GM12878 (cell line): ENCODE results near the gene ALPK1. TPM values are rescaled to one million over a fixed set of nuclear protein-coding genes. Genes with fewer than 3 reads are reported as not detected.
A peak's percentile ranks its signal among the peaks of the same experiment; 100 is the strongest.

Experiments
- BCL3 ChIP-seq: IDR thresholded peaks from 2 replicates; pipeline ENCODE4 v1.6.1; 2011; ENCODE audit warnings: borderline replicate concordance, low read depth, mild to moderate bottlenecking, moderate library complexity, low read length; ENCODE audit not compliant: insufficient read depth, poor library complexity, severe bottlenecking
- CBX5 ChIP-seq: sonication (generic); IDR thresholded peaks from 2 replicates; pipeline ENCODE4 v1.6.1; 2016; ENCODE audit warnings: low read depth, moderate library complexity, mild to moderate bottlenecking, inconsistent platforms
- DPF2 ChIP-seq: fragments of 450-650 bp; IDR thresholded peaks from 2 replicates; pipeline ENCODE4 v1.6.1; 2017; ENCODE audit warnings: mild to moderate bottlenecking
- FOS ChIP-seq: IDR thresholded peaks from 3 replicates; pipeline ENCODE4 v1.6.1; 2011; ENCODE audit warnings: borderline replicate concordance; ENCODE audit not compliant: insufficient read length; ENCODE audit errors: extremely low read depth
- FOXK2 ChIP-seq: fragments of 450-650 bp; IDR thresholded peaks from 2 replicates; pipeline ENCODE4 v1.6.1; 2017; ENCODE audit warnings: mild to moderate bottlenecking, moderate library complexity
- FOXM1 ChIP-seq: IDR thresholded peaks from 2 replicates; pipeline ENCODE4 v1.6.1; 2012; ENCODE audit warnings: low read depth, mild to moderate bottlenecking, inconsistent platforms, low read length, moderate library complexity
- HCFC1 ChIP-seq: fragments of 150-350 bp; IDR thresholded peaks from 2 replicates; pipeline ENCODE4 v1.6.1; 2014; ENCODE audit warnings: low read length
- MEF2A ChIP-seq: IDR thresholded peaks from 2 replicates; pipeline ENCODE4 v1.6.1; 2011; ENCODE audit warnings: low read depth, mild to moderate bottlenecking, low read length, moderate library complexity; ENCODE audit not compliant: insufficient read depth
- MXI1 ChIP-seq: fragments of 150-350 bp; IDR thresholded peaks from 2 replicates; pipeline ENCODE4 v1.6.1; 2011; ENCODE audit warnings: low read depth, mild to moderate bottlenecking, inconsistent platforms, low read length, improper control_type of control experiment
- NR2F1 ChIP-seq: fragments of 450-650 bp; conservative IDR thresholded peaks from 2 replicates; pipeline ENCODE4 v1.6.1; 2017; ENCODE audit warnings: mild to moderate bottlenecking
- NRF1 ChIP-seq: conservative IDR thresholded peaks from 2 replicates; pipeline ENCODE4 v1.6.1; 2011; ENCODE audit warnings: mild to moderate bottlenecking, low read depth, low read length, improper control_type of control experiment
- PAX5 ChIP-seq: IDR thresholded peaks from 2 replicates; pipeline ENCODE4 v1.6.1; 2011; ENCODE audit warnings: low read depth, low read length, borderline replicate concordance
- POLR2AphosphoS2 ChIP-seq: IDR thresholded peaks from 2 replicates; pipeline ENCODE4 v1.6.1; 2011; ENCODE audit warnings: low read depth, mild to moderate bottlenecking, low read length, improper control_type of control experiment, moderate library complexity
- RAD21 ChIP-seq: IDR thresholded peaks from 2 replicates; pipeline ENCODE4 v1.6.1; 2011; ENCODE audit warnings: mild to moderate bottlenecking, low read depth, low read length, moderate library complexity; ENCODE audit not compliant: insufficient read depth
- SP1 ChIP-seq: IDR thresholded peaks from one replicate; pipeline ENCODE4 v1.6.1; 2011; ENCODE audit warnings: low read depth, low read length
- TCF3 ChIP-seq: IDR thresholded peaks from 2 replicates; pipeline ENCODE4 v1.6.1; 2012; ENCODE audit warnings: low read depth, mild to moderate bottlenecking, low read length, borderline replicate concordance; ENCODE audit not compliant: insufficient read depth
- TCF7 ChIP-seq: IDR thresholded peaks from 2 replicates; pipeline ENCODE4 v1.6.1; 2014; ENCODE audit warnings: antibody characterized with exemption, borderline replicate concordance
- ZNF217 ChIP-seq: fragments of 450-650 bp; IDR thresholded peaks from 2 replicates; pipeline ENCODE4 v1.6.1; 2017; ENCODE audit warnings: antibody characterized with exemption, mild to moderate bottlenecking
- polyA plus RNA-seq, 11 experiments: library from polyadenylated mRNA; depleted of rRNA in 4 of 11; unstranded in 6 of 11; stranded (reverse) in 5 of 11; fragments of >200 nt; fragmentation: Nextera tagmentation in 4 of 11; fragmentation: Illumina TruSeq in 1 of 11; extraction: Ambion mirVana in 4 of 11; extraction: Trizol in 1 of 11; gene quantifications; 1 replicate in 1 of 11; 2 replicates in 10 of 11; pipeline versions ENCODE4 v1.2.1 to v1.2.3, GENCODE V29; 2011 to 2016; ENCODE audit warnings: inconsistent platforms in 2 of 11, missing spikeins in 2 of 11, low read depth in 1 of 11
- total RNA-seq, 4 experiments: library from RNA; depleted of rRNA in 3 of 4; stranded (reverse); fragments of >200 nt in 3 of 4; fragmentation: Illumina TruSeq in 1 of 4; extraction: Trizol in 1 of 4; gene quantifications; 2 replicates each; pipeline versions ENCODE4 v1.2.1 to v1.2.3, GENCODE V29; 2013 to 2021
- TF ChIP-seq, protein P1 (sequence below): IDR thresholded peaks from 2 replicates; pipeline ENCODE4 v1.6.1; 2012; ENCODE audit warnings: low read length, inconsistent platforms
- TF ChIP-seq, protein P2 (sequence below), 3 experiments: IDR thresholded peaks in 2 of 3; conservative IDR thresholded peaks in 1 of 3; 2 replicates each; pipeline ENCODE4 v1.5.1; 2011; ENCODE audit warnings: low read depth in 3 of 3, low read length in 3 of 3, mild to moderate bottlenecking in 3 of 3, control low read depth in 2 of 3, moderate library complexity in 2 of 3, inconsistent platforms in 1 of 3, mixed read lengths in 1 of 3; ENCODE audit not compliant: control insufficient read depth in 2 of 3, insufficient read depth in 1 of 3; ENCODE audit errors: extremely low read depth in 1 of 3
- TF ChIP-seq, protein P3 (sequence below): IDR thresholded peaks from 2 replicates; pipeline ENCODE4 v1.6.1; 2012; ENCODE audit warnings: low read depth, low read length, improper control_type of control experiment
- TF ChIP-seq, protein P4 (sequence below): fragments of 450-650 bp; IDR thresholded peaks from 2 replicates; pipeline ENCODE4 v1.6.1; 2018; ENCODE audit warnings: mild to moderate bottlenecking, low read depth, moderate library complexity; ENCODE audit not compliant: partially characterized antibody

The ALPK1 gene
- total and polyA plus RNA-seq, 10 of the 15 experiments (the other 5 are each of a cell fraction or from before 2014, with no cell fraction given): 8.5 to 32.3 (median 22.6) TPM

DNA sequence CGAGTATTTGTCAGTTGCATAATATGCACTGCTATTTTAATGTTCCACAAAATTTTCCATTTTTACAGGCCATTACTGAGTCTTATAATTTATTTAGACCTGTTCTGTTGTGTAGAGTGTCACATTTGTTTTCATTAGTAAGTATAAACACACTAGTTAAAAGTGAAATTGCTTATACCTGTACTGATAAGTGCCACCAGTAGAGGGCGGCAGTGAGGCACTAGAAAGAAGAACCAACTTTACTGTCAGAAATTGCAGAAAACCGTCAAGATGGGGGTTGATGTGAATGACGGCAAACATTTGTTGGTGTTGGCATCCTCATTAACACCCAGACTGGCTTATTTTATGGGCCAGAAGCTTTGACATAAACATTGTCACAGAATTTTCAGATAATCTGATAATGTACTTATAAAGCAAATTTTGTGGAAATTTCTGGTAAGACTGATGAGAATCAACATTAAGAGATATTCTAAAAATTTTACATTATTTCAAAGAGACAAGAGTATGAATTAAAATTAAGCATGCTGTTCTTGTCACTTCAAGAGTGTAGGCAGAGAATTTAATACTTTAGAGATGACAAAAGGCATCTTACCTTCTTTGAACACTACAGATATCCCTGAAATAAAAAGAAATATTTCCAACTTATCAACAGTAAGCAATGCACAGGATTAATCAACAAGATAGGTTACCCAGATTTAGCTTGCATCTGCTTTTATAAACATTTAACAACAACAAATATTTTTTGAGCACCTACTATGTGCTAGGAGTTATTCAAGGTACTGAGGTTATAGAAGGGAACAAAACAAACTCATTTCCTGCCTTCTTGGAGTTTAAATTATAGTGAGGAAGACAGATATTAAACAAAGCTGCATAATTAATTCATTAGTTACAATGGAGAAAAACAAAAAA is 24.9 kb downstream of the ALPK1 start (continued):
- TF ChIP-seq, protein P1, sequence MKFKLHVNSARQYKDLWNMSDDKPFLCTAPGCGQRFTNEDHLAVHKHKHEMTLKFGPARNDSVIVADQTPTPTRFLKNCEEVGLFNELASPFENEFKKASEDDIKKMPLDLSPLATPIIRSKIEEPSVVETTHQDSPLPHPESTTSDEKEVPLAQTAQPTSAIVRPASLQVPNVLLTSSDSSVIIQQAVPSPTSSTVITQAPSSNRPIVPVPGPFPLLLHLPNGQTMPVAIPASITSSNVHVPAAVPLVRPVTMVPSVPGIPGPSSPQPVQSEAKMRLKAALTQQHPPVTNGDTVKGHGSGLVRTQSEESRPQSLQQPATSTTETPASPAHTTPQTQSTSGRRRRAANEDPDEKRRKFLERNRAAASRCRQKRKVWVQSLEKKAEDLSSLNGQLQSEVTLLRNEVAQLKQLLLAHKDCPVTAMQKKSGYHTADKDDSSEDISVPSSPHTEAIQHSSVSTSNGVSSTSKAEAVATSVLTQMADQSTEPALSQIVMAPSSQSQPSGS: no peak
- TF ChIP-seq POLR2AphosphoS2: no peak
- peak; percentile 80 for TF ChIP-seq RAD21
- no peak for TF ChIP-seq MXI1
- no peak for TF ChIP-seq NR2F1
- TF ChIP-seq, protein P2, sequence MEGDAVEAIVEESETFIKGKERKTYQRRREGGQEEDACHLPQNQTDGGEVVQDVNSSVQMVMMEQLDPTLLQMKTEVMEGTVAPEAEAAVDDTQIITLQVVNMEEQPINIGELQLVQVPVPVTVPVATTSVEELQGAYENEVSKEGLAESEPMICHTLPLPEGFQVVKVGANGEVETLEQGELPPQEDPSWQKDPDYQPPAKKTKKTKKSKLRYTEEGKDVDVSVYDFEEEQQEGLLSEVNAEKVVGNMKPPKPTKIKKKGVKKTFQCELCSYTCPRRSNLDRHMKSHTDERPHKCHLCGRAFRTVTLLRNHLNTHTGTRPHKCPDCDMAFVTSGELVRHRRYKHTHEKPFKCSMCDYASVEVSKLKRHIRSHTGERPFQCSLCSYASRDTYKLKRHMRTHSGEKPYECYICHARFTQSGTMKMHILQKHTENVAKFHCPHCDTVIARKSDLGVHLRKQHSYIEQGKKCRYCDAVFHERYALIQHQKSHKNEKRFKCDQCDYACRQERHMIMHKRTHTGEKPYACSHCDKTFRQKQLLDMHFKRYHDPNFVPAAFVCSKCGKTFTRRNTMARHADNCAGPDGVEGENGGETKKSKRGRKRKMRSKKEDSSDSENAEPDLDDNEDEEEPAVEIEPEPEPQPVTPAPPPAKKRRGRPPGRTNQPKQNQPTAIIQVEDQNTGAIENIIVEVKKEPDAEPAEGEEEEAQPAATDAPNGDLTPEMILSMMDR (IDR thresholded peaks at IDR 0.05 in 2 of 3, conservative IDR thresholded peaks at IDR 0.05 in 1 of 3; ENCODE audit: control insufficient read depth in 2 of 3, extremely low read depth in 1 of 3, insufficient read depth in 1 of 3, low read depth in 3 of 3, low read length in 3 of 3): peak; percentile 76 to 87 (median 77)
- TF ChIP-seq PAX5: no peak
- TF ChIP-seq, protein P3, sequence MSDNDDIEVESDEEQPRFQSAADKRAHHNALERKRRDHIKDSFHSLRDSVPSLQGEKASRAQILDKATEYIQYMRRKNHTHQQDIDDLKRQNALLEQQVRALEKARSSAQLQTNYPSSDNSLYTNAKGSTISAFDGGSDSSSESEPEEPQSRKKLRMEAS: no peak
- TF ChIP-seq, protein P4, sequence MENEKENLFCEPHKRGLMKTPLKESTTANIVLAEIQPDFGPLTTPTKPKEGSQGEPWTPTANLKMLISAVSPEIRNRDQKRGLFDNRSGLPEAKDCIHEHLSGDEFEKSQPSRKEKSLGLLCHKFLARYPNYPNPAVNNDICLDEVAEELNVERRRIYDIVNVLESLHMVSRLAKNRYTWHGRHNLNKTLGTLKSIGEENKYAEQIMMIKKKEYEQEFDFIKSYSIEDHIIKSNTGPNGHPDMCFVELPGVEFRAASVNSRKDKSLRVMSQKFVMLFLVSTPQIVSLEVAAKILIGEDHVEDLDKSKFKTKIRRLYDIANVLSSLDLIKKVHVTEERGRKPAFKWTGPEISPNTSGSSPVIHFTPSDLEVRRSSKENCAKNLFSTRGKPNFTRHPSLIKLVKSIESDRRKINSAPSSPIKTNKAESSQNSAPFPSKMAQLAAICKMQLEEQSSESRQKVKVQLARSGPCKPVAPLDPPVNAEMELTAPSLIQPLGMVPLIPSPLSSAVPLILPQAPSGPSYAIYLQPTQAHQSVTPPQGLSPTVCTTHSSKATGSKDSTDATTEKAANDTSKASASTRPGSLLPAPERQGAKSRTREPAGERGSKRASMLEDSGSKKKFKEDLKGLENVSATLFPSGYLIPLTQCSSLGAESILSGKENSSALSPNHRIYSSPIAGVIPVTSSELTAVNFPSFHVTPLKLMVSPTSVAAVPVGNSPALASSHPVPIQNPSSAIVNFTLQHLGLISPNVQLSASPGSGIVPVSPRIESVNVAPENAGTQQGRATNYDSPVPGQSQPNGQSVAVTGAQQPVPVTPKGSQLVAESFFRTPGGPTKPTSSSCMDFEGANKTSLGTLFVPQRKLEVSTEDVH: no peak
- no peak for TF ChIP-seq FOS
- TF ChIP-seq TCF3: no peak
- TF ChIP-seq FOXK2: no peak
- TF ChIP-seq DPF2: peak; percentile 74
- no peak for TF ChIP-seq ZNF217
- TF ChIP-seq MEF2A: 0 out of 2 replicates have a peak, but pooled peaks have one; percentile 46
- TF ChIP-seq BCL3: no peak
- no peak for TF ChIP-seq TCF7
- no peak for TF ChIP-seq SP1
- TF ChIP-seq FOXM1: 0 out of 2 replicates have a peak, but pooled peaks have one; percentile 63
- no peak for TF ChIP-seq NRF1
- TF ChIP-seq CBX5: 0 out of 2 replicates have a peak, but pooled peaks have one; percentile 63
- no peak for TF ChIP-seq HCFC1
